HG02981 (cell line): ENCODE measurements around the gene FOXR1.

Experiments
- ATAC-seq: cut with Tn5 transposase; IDR thresholded peaks from one replicate; pipeline ENCODE4 v1.9.1; 2021; ENCODE audit warnings: mild to moderate bottlenecking, moderate library complexity; ENCODE audit not compliant: unreplicated experiment

FOXR1 gene

GRCh38 chr11:119025099-119025473 lies 53.5 kb downstream of the FOXR1 start:
- ATAC-seq: no peak

DNA sequence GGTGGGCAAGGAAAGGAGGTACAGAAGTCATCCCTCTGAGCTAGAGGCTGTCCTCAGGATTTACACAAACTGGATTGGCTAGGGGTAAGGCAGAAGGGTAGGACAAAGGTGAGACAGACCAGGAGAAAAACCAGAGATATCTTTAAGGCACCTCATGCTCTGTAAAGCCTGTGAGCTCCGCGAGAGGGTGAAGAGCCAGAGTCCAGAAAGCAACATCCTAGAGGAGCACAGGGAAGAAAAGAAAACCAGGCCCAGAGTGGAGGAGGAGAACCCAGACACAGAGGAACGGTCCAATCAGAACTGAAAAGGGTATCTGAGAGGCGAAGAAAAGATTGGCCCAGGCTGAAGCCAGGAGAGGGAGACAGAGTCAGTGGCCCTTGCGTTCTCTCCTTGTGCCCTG lies 54.0 kb downstream of the FOXR1 start:
- ATAC-seq: no peak

DNA sequence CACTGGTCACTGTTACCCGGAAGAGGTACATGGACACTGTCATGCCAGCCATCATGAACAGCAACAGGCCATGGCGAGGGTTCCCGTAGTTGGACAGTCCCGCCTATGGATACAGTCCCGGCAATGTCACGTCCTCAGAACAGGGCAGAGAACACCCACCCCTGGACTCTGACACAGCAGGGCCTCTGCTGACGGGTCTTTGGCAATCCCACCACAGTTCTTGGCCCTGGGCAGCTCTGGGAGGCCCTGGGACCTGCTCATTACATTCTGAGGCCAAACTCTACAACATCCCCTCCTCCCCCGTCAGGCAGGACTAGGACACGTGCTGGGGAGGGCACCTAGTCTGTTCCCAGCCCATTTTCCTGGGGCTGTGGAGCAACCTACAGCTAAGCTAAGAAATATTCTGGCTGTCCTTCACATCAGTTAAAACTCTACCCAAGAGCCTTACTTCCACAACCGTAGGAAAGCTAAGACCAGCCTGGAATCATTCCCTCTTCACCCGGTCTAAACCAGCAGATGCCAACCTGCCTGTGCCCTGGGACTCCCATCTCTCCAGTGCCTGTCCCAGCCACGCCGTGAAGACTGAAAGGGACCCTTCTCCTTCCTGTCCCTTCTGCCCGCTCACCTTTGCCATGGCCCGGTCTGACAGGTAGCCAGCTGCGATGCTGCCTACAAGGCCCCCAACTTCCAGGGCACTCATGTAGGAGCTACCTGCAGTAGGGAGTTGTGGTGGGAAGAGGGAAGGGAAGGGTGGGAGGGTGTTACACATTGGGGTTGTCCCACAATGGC lies 54.6 kb downstream of the FOXR1 start:
- ATAC-seq: no peak

DNA sequence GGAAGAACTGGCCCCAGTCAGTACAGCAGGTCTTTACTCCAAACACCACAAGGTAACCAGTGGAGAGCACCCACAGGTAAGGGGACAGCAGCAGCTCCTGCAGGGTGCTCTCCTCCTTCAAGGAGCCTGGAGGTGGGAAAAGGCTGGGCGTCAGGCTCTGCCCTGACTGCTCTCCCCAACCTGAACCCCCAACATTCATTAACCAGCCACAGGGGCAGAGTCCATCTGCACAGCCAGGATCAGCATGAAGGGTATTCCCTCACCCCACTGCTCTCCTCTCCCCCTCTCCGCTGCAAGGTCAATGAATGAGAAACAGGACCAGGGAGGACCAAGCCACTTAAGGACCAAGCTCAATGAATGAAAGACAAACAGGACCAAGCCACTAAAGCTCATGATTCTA lies 55.4 kb downstream of the FOXR1 start:
- ATAC-seq: no peak

GRCh38 chr11:119027561-119028345 lies 56.2 kb downstream of the FOXR1 start:
- no peak for ATAC-seq

- ATAC-seq: no peak
Observed at GRCh38 chr11:119028346-119029068, 56.9 kb downstream of the FOXR1 start.

DNA sequence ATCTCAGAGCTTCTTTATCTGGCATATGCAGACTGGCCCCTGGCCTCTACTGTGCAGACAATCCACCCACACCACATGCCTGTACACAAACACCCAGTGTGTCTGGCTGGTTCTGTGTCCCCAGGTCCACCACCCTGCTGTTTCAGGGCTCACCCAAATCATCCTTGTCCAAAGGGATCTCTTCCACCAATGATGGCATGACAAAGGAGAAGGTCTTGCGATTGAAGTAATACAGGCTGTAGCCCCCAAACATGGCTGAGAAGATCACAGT lies 57.4 kb downstream of the FOXR1 start:
- ATAC-seq: no peak

DNA sequence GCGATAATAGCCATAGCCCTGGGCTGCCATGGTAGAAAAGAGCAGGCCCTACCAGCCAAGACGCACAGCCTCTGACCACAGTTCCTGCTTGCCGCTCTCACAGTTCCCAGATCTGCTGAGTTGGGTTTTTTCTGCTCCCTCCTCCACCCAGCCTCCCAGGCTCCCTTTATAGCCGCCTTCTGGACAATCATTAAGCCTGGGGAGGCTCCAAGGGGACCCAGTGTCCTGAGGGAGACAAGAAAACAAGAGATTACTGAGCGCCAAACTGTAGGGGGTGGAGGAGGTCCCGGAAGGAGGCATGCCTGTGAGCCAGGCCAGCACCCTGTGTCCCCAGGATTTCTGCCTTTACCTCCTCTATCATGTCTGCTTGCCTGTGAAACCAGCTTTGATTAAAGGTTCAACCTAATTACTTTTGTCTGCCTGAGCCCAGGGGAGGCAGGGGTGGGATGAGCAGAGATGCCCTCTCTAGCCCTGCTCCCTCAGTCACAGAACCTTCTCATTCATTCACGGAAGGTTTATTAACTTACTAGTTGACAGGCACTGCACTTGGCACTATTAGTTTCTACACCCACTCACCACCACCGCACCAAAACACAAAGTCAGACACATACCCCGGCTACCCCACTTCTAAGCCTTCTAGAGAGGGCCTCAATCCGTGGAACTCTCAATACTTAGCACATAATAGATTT lies 57.9 kb downstream of the FOXR1 start:
- ATAC-seq: peak; percentile 4

DNA sequence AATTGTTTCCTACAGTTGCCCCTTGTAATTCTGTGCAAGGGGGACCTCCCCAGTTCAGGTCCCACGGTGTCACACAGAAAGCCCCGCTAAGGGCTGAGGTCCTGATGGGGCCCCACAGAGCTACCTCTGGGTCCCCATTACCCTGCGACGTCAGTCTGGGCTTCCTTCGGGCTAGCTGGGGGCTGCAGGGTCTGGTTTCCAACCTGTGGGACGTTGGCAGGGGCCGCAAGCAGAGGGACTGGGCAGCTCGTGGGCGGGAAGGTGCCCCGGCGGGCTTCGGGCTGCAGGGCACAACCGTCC lies 58.4 kb downstream of the FOXR1 start:
- ATAC-seq: peak; percentile 6

DNA sequence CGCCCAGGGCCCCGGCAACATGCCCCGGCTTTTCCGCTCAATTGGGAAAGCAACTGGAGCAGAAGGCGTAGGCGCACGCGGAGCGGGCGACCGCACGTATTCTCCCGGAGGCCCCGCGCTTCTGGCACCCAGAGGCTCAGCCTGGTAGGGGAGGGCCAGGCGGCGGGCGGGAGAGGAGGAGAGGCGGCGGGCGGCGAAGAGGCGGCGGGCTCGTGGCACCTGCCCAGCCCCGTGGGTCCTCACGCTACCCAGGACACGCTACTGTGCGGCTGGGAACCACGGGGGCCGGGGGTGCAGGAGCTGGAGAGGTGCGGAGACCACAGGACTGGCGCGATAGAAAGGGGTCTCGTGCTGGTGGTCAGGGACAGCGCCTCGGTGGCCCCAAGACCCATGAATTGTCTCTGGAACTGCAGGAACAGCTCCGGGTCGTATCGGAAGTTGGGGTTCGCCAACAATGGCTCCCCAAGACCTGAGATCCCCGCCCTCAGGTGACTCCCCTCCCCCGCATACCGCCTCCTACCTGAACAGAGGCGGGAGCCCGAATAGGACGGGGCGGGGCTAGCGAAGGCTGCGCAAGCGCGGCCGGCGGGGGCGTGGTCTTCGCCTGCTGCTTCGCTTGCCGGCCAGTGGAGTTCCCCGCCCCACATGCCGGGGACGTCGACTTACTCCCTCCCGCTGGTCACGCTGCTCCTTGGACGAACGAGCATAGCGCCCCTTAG lies 58.9 kb downstream of the FOXR1 start, which contains the start of gene SLC37A4:
Gene SLC37A4, minus strand, starts transcription at position 549 of the 719 bp plus-strand sequence.
- peak; percentile 79 for ATAC-seq
